HG02678 (cell line): Measurements from ENCODE around the gene CEP89.
"Not testable (repeated sequence)": the region's sequence is repeated elsewhere in the genome, so short reads cannot be mapped to it uniquely, and the experiment has no call there.

Experiments used
- ATAC-seq: cut with Tn5 transposase; IDR thresholded peaks from one replicate; pipeline ENCODE4 v1.9.1; 2021; ENCODE audit warnings: mild to moderate bottlenecking, moderate library complexity; ENCODE audit not compliant: unreplicated experiment

The CEP89 gene

GRCh38 chr19:32971715-32972540, at the start of gene CEP89, which contains the start of gene FAAP24:
CEP89 (minus strand) TSS chr19:32971958; CDS start chr19:32971874, 84 bp downstream.
FAAP24 (plus strand) TSS chr19:32972242; CDS start chr19:32973197, 955 bp downstream.
- peak; percentile 99 for ATAC-seq

- not testable (repeated sequence) for ATAC-seq
Observed at GRCh38 chr19:33010891-33011290, 39.1 kb upstream of the CEP89 start.

- ATAC-seq: no peak
Observed at GRCh38 chr19:33008738-33009137, 37.0 kb upstream of the CEP89 start.

- ATAC-seq: no peak
Observed at GRCh38 chr19:33005440-33005839, 33.7 kb upstream of the CEP89 start.

GRCh38 chr19:33003424-33004024, 31.8 kb upstream of the CEP89 start:
- ATAC-seq: not testable (repeated sequence)

GRCh38 chr19:33002126-33002865, 30.5 kb upstream of the CEP89 start:
- ATAC-seq: not testable (repeated sequence)

GRCh38 chr19:33000910-33001309, 29.2 kb upstream of the CEP89 start:
- no peak for ATAC-seq

GRCh38 chr19:33000510-33000909, 28.8 kb upstream of the CEP89 start:
- ATAC-seq: no peak

- no peak for ATAC-seq
Observed at GRCh38 chr19:32998722-32999121, 27.0 kb upstream of the CEP89 start.

- ATAC-seq: no peak
Observed at GRCh38 chr19:32997716-32998355, 26.1 kb upstream of the CEP89 start.

- ATAC-seq: not testable (repeated sequence)
Observed at GRCh38 chr19:32997061-32997464, 25.3 kb upstream of the CEP89 start.

- not testable (repeated sequence) for ATAC-seq
Observed at GRCh38 chr19:32995966-32996365, 24.2 kb upstream of the CEP89 start.

GRCh38 chr19:32988724-32989123, 17.0 kb upstream of the CEP89 start:
- ATAC-seq: no peak

- not testable (repeated sequence) for ATAC-seq
Observed at GRCh38 chr19:32988254-32988653, 16.5 kb upstream of the CEP89 start.

GRCh38 chr19:32982488-32982887, 10.7 kb upstream of the CEP89 start:
- ATAC-seq: not testable (repeated sequence)

- ATAC-seq: not testable (repeated sequence)
Observed at GRCh38 chr19:32979807-32980206, 8.0 kb upstream of the CEP89 start.

- ATAC-seq: not testable (repeated sequence)
Observed at GRCh38 chr19:32977813-32978212, 6.1 kb upstream of the CEP89 start.

GRCh38 chr19:32977280-32977679, 5.5 kb upstream of the CEP89 start:
- ATAC-seq: no peak

- no peak for ATAC-seq
Observed at GRCh38 chr19:32976223-32976805, 4.6 kb upstream of the CEP89 start.

- no peak for ATAC-seq
Observed at GRCh38 chr19:32971012-32971595, 654 bp downstream of the CEP89 start.
